Astrocyte (in vitro differentiated cells and primary cell): ENCODE results near the gene GABRA4.

Experiments used
- EZH2 ChIP-seq: IDR thresholded peaks from 2 replicates; pipeline ENCODE4 v1.6.1; 2012; ENCODE audit warnings: mild to moderate bottlenecking, low read length, inconsistent platforms; ENCODE audit not compliant: insufficient read depth
- TF ChIP-seq, protein P1 (sequence below): IDR thresholded peaks from 2 replicates; pipeline ENCODE4 v1.5.1; 2011; ENCODE audit warnings: low read depth, mild to moderate bottlenecking, inconsistent platforms, low read length, moderate library complexity; ENCODE audit not compliant: insufficient read depth

GRCh38 chr4:46974891-46975543 lies 18.4 kb downstream of the GABRA4 start:
- TF ChIP-seq, protein P1, sequence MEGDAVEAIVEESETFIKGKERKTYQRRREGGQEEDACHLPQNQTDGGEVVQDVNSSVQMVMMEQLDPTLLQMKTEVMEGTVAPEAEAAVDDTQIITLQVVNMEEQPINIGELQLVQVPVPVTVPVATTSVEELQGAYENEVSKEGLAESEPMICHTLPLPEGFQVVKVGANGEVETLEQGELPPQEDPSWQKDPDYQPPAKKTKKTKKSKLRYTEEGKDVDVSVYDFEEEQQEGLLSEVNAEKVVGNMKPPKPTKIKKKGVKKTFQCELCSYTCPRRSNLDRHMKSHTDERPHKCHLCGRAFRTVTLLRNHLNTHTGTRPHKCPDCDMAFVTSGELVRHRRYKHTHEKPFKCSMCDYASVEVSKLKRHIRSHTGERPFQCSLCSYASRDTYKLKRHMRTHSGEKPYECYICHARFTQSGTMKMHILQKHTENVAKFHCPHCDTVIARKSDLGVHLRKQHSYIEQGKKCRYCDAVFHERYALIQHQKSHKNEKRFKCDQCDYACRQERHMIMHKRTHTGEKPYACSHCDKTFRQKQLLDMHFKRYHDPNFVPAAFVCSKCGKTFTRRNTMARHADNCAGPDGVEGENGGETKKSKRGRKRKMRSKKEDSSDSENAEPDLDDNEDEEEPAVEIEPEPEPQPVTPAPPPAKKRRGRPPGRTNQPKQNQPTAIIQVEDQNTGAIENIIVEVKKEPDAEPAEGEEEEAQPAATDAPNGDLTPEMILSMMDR: no peak
- TF ChIP-seq EZH2: no peak
